HG03575 (cell line): Measurements from ENCODE around the gene SLC26A8.

ENCODE experiments used
- ATAC-seq: cut with Tn5 transposase; IDR thresholded peaks from one replicate; pipeline ENCODE4 v1.9.1; 2021; ENCODE audit not compliant: unreplicated experiment, insufficient number of reproducible peaks, low FRiP score; ENCODE audit errors: extremely low read depth

Gene SLC26A8

GRCh38 chr6:35900448-35900847 lies 124.0 kb downstream of the SLC26A8 start:
- no peak for ATAC-seq

- no peak for ATAC-seq
Observed at GRCh38 chr6:35898003-35898402, 126.4 kb downstream of the SLC26A8 start.

DNA sequence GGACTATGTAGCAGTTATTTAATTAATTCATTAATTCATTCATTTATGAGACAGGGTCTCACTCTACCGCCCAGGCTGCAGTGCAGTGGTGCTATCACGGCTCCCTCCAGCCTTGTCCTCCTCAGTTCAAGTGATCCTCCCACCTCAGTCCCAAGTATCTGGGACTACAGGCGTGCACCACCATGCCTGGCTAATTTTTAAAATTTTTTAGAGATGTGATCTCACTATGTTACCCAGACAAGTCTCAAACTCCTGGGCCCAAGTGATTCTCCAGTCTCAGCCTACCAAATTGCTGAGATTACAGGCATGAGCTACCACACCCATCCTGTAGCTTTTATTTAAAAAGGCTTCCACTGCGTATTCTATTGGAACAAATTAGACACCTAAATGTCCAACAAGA lies 127.0 kb downstream of the SLC26A8 start:
- ATAC-seq: no peak

- ATAC-seq: no peak
Observed at GRCh38 chr6:35897036-35897435, 127.4 kb downstream of the SLC26A8 start.

DNA sequence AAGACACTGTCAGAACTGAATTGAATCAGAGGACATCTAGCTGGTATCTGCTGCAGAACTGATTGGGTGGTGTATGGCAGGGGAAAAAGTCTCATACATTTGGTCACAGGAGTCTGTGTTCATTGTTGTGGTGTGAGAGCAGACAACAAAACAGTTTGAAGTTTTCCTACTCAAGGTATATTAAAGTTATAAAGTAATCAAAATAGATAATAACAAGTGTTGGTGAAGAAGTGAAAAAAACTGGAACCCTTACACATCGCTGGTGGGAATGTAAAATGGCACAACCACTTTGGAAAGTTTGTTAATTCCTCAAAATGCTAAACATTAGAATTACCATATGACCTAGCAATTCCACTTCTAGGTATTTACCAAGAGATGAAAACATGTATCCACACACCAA lies 128.2 kb downstream of the SLC26A8 start:
- ATAC-seq: no peak

GRCh38 chr6:35895560-35895959 lies 128.9 kb downstream of the SLC26A8 start:
- no peak for ATAC-seq

DNA sequence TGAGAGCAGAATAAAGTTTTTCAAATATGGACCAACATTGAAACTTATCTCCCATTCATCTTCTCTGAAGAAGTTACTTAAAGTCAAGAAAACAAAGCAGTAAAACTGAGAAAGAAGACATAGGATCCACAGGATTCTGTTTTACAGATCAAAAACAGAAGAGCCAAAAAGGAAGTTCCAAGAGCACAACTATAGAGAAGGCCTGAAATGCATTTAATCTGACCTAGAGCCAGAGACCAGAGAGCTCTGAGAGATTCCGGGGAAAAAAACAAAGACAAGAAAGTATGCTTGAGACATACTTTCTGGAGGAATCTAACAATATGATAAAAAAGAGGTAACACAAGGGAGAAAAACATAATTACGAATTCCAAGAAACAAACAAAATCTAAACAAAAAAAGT lies 129.7 kb downstream of the SLC26A8 start:
- ATAC-seq: no peak
